Nephron (organoid): ENCODE measurements around the gene SLC1A2.

ENCODE experiments used
- H3K27ac Mint-ChIP-seq, 3 experiments: 2 replicates each; pipeline ENCODE4 v1.8.0; 2020; ENCODE audit warnings: mixed read lengths in 3 of 3, mild to moderate bottlenecking in 2 of 3, moderate library complexity in 1 of 3
- H3K27me3 Mint-ChIP-seq: 2 replicates; pipeline ENCODE4 v1.8.0; 2021; ENCODE audit warnings: low read depth, mild to moderate bottlenecking, moderate library complexity, mixed read lengths
- H3K36me3 Mint-ChIP-seq: 2 replicates; pipeline ENCODE4 v1.8.0; 2020; ENCODE audit warnings: low read depth, mixed read lengths
- H3K4me1 Mint-ChIP-seq: 2 replicates; pipeline ENCODE4 v1.8.0; 2020; ENCODE audit warnings: mixed read lengths
- H3K4me3 Mint-ChIP-seq, 3 experiments: 2 replicates each; pipeline ENCODE4 v1.8.0; 2020; ENCODE audit warnings: mild to moderate bottlenecking in 3 of 3, mixed read lengths in 3 of 3, moderate library complexity in 2 of 3
- H3K9me3 Mint-ChIP-seq: 2 replicates; pipeline ENCODE4 v1.8.0; 2020; ENCODE audit warnings: mixed read lengths
- CTCF ChIP-seq, 3 experiments: fragments of 200-600 bp; sonication (generic); IDR thresholded peaks; one replicate each; pipeline ENCODE4 v1.5.0; 2021; ENCODE audit warnings: antibody characterized with exemption in 3 of 3; ENCODE audit not compliant: unreplicated experiment in 3 of 3

Gene SLC1A2

GRCh38 chr11:35390737-35391682, 28.3 kb downstream of the SLC1A2 start:
- H3K36me3 Mint-ChIP-seq: peaks cover 3% of the 10 kb centered on the region
- no peak for TF ChIP-seq CTCF (IDR thresholded peaks at IDR 0.05; ENCODE audit: unreplicated experiment in 3 of 3)

GRCh38 chr11:35389897-35390465, 29.4 kb downstream of the SLC1A2 start:
- peaks cover 6% of the 10 kb centered on the region for H3K4me1 Mint-ChIP-seq
- H3K27ac Mint-ChIP-seq: no peak overlapping the region
- no peak overlapping the region for H3K4me3 Mint-ChIP-seq
- H3K9me3 Mint-ChIP-seq: no peaks in the 10 kb centered on the region
- H3K27me3 Mint-ChIP-seq: peaks cover 15% of the 10 kb centered on the region
- peaks cover 3% of the 10 kb centered on the region for H3K36me3 Mint-ChIP-seq
- no peak for TF ChIP-seq CTCF (IDR thresholded peaks at IDR 0.05; ENCODE audit: unreplicated experiment in 3 of 3)

More at GRCh38 chr11:35390737-35391682, 28.3 kb downstream of the SLC1A2 start:
- Mint-ChIP-seq H3K9me3 (peaks cover 2% of the 10 kb centered on the region), H3K4me3 (no peak overlapping the region), H3K27ac (no peak overlapping the region), H3K4me1 (peaks cover 6% of the 10 kb centered on the region), H3K27me3 (peaks cover 15% of the 10 kb centered on the region)

GRCh38 chr11:35389112-35389511, 30.2 kb downstream of the SLC1A2 start:
- H3K36me3 Mint-ChIP-seq: peaks cover 3% of the 10 kb centered on the region

GRCh38 chr11:35388061-35388460, 31.3 kb downstream of the SLC1A2 start:
- Mint-ChIP-seq H3K4me3 (no peak overlapping the region), H3K36me3 (peaks cover 3% of the 10 kb centered on the region), H3K4me1 (peaks cover 6% of the 10 kb centered on the region), H3K9me3 (no peaks in the 10 kb centered on the region), H3K27ac (no peak overlapping the region), H3K27me3 (peaks cover 5% of the 10 kb centered on the region)
- TF ChIP-seq CTCF (IDR thresholded peaks at IDR 0.05; ENCODE audit: unreplicated experiment in 3 of 3): no peak

More at GRCh38 chr11:35389112-35389511, 30.2 kb downstream of the SLC1A2 start:
- H3K4me3 Mint-ChIP-seq: no peak overlapping the region
- peaks cover 15% of the 10 kb centered on the region for H3K27me3 Mint-ChIP-seq
- no peaks in the 10 kb centered on the region for H3K9me3 Mint-ChIP-seq
- TF ChIP-seq CTCF (IDR thresholded peaks at IDR 0.05; ENCODE audit: unreplicated experiment in 3 of 3): no peak
- no peak overlapping the region for H3K27ac Mint-ChIP-seq
- H3K4me1 Mint-ChIP-seq: peaks cover 6% of the 10 kb centered on the region

- Mint-ChIP-seq H3K27me3 (peaks cover 5% of the 10 kb centered on the region), H3K4me1 (peaks cover 5% of the 10 kb centered on the region), H3K4me3 (no peak overlapping the region), H3K36me3 (peaks cover 3% of the 10 kb centered on the region), H3K9me3 (no peaks in the 10 kb centered on the region), H3K27ac (no peak overlapping the region)
- TF ChIP-seq CTCF (IDR thresholded peaks at IDR 0.05; ENCODE audit: unreplicated experiment in 3 of 3): no peak
Observed at GRCh38 chr11:35387111-35387982, 32.0 kb downstream of the SLC1A2 start.
